Activated T-cell treated with anti-CD3 and anti-CD28 coated beads for 24 hours (primary cell): ENCODE results near the gene TWIST2.

ENCODE experiments used
- DNase-seq: peaks from one replicate; pipeline ENCODE4 v3.0.0-alpha.2; 2020; ENCODE audit warnings: low read depth

Gene TWIST2

GRCh38 chr2:238856713-238857567 lies 9.1 kb downstream of the TWIST2 start:
- no peak for DNase-seq

- no peak for DNase-seq
Observed at GRCh38 chr2:238857959-238858358, 10.1 kb downstream of the TWIST2 start.

- no peak for DNase-seq
Observed at GRCh38 chr2:238859636-238860347, 11.9 kb downstream of the TWIST2 start.

- DNase-seq: no peak
Observed at GRCh38 chr2:238861013-238861730, 13.3 kb downstream of the TWIST2 start.

- no peak for DNase-seq
Observed at GRCh38 chr2:238861766-238862315, 14.0 kb downstream of the TWIST2 start.

GRCh38 chr2:238862701-238863100 lies 14.8 kb downstream of the TWIST2 start:
- no peak for DNase-seq

- DNase-seq: no peak
Observed at GRCh38 chr2:238863231-238863630, 15.3 kb downstream of the TWIST2 start.

- DNase-seq: no peak
Observed at GRCh38 chr2:238863749-238864206, 15.9 kb downstream of the TWIST2 start.

GRCh38 chr2:238864207-238865014 lies 16.5 kb downstream of the TWIST2 start:
- peak; percentile 38 for DNase-seq

GRCh38 chr2:238865015-238865719 lies 17.3 kb downstream of the TWIST2 start:
- no peak for DNase-seq

- DNase-seq: no peak
Observed at GRCh38 chr2:238865744-238866355, 18.0 kb downstream of the TWIST2 start.

GRCh38 chr2:238866656-238867277 lies 18.9 kb downstream of the TWIST2 start:
- no peak for DNase-seq

GRCh38 chr2:238868067-238868524 lies 20.2 kb downstream of the TWIST2 start:
- no peak for DNase-seq

GRCh38 chr2:238868616-238869292 lies 20.9 kb downstream of the TWIST2 start:
- DNase-seq: no peak

GRCh38 chr2:238869293-238870124 lies 21.6 kb downstream of the TWIST2 start:
- no peak for DNase-seq

- no peak for DNase-seq
Observed at GRCh38 chr2:238870261-238870660, 22.4 kb downstream of the TWIST2 start.

GRCh38 chr2:238872026-238872425 lies 24.1 kb downstream of the TWIST2 start:
- no peak for DNase-seq
